Measurements from ENCODE around the gene APEH.

Gene APEH

DNA sequence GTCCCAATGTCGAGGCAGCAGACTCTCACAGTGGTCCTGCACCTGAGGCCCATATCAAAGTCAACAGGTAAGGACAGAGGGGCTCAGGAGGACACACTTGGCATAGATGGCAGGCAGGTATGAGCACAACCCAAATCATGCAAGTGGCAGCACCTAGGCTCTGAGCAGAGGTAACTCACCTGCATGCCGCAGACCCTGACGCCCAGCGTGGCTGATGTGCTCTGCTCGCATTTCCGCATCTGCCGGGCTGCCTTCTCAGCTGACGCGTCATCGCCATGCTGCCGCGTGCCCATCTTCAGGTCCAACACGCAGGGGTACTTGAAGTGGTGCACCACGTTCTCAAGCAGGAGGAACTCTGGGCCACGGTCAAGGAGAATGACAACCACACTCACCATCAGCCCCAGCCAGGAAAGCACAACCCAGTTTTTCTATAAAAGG is 53.8 kb downstream of the APEH start:
- DNase-seq (ENCODE audit: low read depth), result no peak

GRCh38 chr3:49729966-49730609 is 55.9 kb downstream of the APEH start:
- DNase-seq (ENCODE audit: low read depth), result no peak

DNA sequence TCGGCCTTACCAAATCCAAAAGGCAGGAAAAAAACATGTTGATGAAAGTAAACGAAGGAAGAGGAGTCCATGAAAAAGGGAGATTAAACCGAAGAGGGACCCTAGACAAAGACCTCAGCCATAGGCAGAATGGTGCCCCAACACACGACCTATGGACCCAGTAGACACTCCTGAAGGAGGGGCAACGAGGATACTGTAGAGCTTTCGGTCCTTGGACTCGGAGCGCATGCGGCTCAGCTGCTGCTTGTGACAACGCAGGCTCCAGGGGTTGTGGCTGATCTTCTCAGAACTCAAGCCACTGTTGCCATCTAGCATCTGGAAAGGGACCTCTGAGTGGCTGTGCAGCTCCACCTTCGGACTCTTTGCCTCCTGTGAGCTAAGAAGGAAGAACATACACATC is 58.4 kb downstream of the APEH start:
- DNase-seq (ENCODE audit: low read depth), result no peak

DNA sequence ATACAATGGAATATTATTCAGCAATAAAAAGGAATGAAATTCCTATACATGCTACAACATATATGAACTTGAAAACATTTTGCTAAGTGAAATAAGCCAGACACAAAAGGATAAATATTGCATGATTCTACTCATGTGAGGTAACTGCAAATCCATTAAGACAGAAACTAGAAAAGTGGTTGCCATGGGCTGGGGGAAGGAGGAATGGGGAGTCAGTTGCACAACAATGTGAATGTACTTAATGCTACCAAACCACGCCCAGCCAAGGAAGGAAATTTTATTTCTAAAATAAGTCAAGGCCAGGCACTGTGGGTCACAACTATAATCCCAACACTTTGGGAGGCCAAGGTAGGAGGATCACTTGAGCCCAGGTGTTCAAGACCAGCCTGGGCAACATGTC is 59.4 kb downstream of the APEH start:
- DNase-seq (ENCODE audit: low read depth), result no peak
